NCI-H345 (cell line): ENCODE data around the gene CDC42EP1.

ENCODE experiments used
- DNase-seq: peaks from one replicate; lab custom pipeline; 2025; lab: John Stamatoyannopoulos, UW

The CDC42EP1 gene

DNA sequence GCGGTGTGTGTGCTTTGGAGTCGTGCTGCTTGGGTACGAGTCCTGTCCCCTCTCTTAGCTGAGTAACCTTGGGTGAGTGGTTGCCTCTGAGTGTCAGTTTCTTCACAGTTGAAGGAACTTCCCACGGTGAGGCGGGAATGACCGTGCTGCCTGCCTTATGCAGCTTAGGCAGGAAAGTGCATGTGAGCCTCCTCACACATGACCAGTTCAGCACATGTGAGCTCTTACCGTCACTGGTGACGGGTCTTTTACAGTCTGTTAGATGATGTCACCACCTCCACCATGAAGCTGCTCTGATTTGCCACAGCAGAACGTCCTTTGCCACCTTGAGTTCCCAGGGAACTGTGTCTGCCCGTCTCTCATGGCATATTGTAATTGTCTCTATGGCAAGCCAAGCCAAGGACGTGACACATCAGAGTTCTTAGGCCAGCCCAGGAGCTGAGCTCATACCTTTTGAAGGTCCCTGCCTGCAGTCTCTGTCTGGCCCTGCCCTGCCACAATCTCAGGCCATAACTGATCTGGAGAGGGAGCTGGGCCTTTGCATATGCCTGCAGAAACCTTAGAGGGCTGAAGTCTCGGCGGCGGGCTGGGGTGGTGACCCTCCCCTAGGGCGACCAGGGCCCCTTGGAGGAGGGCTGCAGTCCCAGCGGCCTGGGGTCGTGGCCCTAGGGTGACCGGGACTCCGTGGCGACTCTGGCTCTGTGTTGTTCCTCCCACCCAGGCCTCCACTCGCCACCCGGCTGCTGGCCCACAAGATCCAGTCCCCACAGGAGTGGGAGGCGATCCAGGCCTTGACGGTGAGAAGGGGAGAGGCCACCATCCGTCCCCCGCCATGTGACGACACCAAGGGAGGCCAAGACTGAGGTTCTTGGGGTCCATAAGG is 56.2 kb downstream of the CDC42EP1 start:
- no peak for DNase-seq

DNA sequence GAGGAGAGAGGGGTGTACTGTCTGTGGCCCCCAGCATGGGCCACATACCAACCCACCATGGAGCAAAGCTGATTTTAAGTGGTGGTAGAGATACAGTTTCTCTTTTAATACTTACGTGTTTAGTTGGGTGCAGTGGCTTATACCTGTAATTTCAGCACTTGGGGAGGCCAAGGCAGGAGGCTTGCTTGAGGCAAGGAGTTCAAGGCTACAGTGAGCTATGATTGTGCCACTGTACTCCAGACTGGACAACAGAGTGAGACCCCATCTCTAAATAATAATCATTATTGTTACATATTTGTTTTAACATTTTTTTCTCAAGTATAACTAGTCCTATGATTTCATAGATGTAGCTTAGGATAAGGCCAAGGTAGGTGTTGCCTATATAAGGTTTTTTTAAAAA is 57.2 kb downstream of the CDC42EP1 start:
- DNase-seq: no peak

DNA sequence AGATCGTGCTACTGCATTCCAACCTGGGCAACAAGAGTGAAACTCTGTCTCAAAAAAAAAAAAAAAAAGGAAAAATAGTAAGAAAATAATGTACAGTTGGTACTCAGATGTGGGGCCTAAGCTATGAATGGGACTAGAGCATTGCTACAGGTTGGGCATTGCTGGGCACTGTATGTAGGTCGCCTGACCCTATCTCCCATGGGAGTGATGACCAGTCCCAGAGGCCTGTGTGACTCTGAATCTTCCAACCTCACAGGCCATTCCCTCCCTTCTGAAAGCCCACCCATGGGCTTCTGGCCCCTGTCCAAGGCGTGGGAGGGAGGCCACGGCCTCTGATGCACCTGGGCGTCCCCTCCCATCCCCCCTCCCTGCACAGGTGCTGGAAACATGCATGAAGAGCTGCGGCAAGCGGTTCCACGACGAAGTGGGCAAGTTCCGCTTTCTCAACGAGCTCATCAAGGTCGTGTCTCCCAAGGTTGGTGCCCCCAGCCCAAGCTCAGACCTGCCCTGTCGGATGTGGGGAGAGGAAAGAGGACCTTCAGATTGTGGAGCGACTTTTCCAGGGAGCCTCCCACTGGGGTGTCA is 57.9 kb downstream of the CDC42EP1 start:
- DNase-seq: no peak

DNA sequence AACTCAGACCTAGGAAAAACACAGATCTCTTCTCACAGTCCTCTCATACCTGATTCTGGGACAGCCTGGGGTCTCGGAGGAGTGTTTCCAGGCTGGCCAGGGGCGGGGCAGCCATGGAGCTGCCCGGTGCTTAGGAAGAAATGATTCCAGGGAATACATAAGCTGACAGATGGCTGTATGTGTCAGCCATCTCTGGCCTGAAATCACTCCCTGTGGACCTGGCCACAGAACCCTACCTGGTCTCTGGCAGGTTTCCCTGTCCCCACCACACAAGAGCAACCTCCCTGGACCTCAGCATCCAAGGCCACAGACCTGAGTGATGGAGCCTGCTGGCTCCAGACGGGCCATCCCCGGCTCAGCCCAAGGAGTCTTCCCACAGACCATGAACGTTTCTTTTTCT is 58.4 kb downstream of the CDC42EP1 start:
- no peak for DNase-seq
